GM06990 (cell line): ENCODE results near the gene NUAK1.

Experiments used
- DNase-seq: peaks from one replicate; pipeline ENCODE4 v3.0.0-alpha.2; 2011; ENCODE audit not compliant: insufficient read length; ENCODE audit errors: extremely low read depth
- H3K27me3 ChIP-seq: replicated peaks from 2 replicates; pipeline ENCODE4 v1.6.0; 2011; ENCODE audit warnings: low read length; ENCODE audit not compliant: control insufficient read depth, insufficient read depth
- H3K36me3 ChIP-seq: 2 replicates; pipeline ENCODE4 v1.5.1; 2011; ENCODE audit warnings: low read length; ENCODE audit not compliant: control insufficient read depth, insufficient read depth
- H3K4me3 ChIP-seq: replicated peaks from 2 replicates; pipeline ENCODE4 v1.5.1; 2011; ENCODE audit warnings: low read depth, mild to moderate bottlenecking, control low read depth, low read length
- CTCF ChIP-seq: IDR thresholded peaks from 2 replicates; pipeline ENCODE4 v1.5.1; 2011; ENCODE audit warnings: low read length, control low read depth, mild to moderate bottlenecking, inconsistent platforms; ENCODE audit not compliant: insufficient read depth, poor library complexity, severe bottlenecking

The NUAK1 gene

GRCh38 chr12:106136263-106136662 lies 2.5 kb downstream of the NUAK1 start:
- peak; percentile 6 for DNase-seq
- TF ChIP-seq CTCF, result peak; percentile 79
- no peaks in the 10 kb centered on the region; the same call in 1 of the 2 replicates for H3K27me3 ChIP-seq
- H3K36me3 ChIP-seq, result no peaks in the 10 kb centered on the region
- H3K4me3 ChIP-seq, result no peak overlapping the region

- H3K36me3 ChIP-seq, result no peaks in the 10 kb centered on the region
- DNase-seq, result no peak
- TF ChIP-seq CTCF, result no peak
These were observed 3.0 kb downstream of the NUAK1 start for GRCh38 chr12:106135781-106136180.

GRCh38 chr12:106135075-106135474 lies 3.7 kb downstream of the NUAK1 start:
- no peak overlapping the region for H3K4me3 ChIP-seq
- no peak for DNase-seq
- no peaks in the 10 kb centered on the region for H3K36me3 ChIP-seq
- H3K27me3 ChIP-seq, result no peaks in the 10 kb centered on the region; the same call in 1 of the 2 replicates
- no peak for TF ChIP-seq CTCF

More at GRCh38 chr12:106135781-106136180, 3.0 kb downstream of the NUAK1 start:
- Histone ChIP-seq H3K27me3 (no peaks in the 10 kb centered on the region; the same call in 1 of the 2 replicates), H3K4me3 (no peak overlapping the region)

GRCh38 chr12:106134294-106134949 lies 4.3 kb downstream of the NUAK1 start:
- no peak for TF ChIP-seq CTCF
- Histone ChIP-seq H3K27me3 (no peaks in the 10 kb centered on the region), H3K36me3 (no peaks in the 10 kb centered on the region), H3K4me3 (no peak overlapping the region)
- DNase-seq, result no peak

- Histone ChIP-seq H3K27me3 (no peaks in the 10 kb centered on the region), H3K4me3 (no peak overlapping the region), H3K36me3 (no peaks in the 10 kb centered on the region)
- DNase-seq, result no peak
- no peak for TF ChIP-seq CTCF
These were observed 5.3 kb downstream of the NUAK1 start for GRCh38 chr12:106133136-106134087.
